ENCODE data around the gene PLAC1.

DNA sequence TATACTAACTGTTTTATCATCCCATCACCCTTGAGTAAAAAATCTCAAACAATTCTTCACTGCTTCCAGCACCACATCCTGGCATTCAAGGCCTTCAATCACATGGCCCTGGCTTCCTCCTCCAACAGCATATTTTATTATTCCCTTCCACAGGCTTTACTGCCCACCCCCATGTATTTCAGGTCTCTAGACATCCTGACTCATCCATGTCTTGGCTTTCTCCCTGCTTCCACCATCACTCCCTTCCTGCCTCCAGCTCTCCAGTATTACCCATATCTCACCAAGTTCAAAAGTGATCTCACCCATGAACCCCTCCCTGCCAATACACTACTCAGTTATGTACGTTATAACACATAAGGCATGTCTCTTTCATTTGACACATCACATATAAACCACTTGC, 34.7 kb upstream of the PLAC1 start:
- TF ChIP-seq CTCF (IDR thresholded peaks at IDR 0.05) (no peak), POLR2A (IDR thresholded peaks at IDR 0.05) (no peak)
